ENCODE data around the gene ADAP1. TPM values are rescaled to one million over a fixed set of nuclear protein-coding genes. Genes with fewer than 3 reads are reported as not detected.

The ADAP1 gene
- total and polyA plus RNA-seq, 2 of the 13 experiments (the other 11 are each of a cell fraction or from before 2014, with no cell fraction given) = 10.5 to 24.6 TPM

DNA sequence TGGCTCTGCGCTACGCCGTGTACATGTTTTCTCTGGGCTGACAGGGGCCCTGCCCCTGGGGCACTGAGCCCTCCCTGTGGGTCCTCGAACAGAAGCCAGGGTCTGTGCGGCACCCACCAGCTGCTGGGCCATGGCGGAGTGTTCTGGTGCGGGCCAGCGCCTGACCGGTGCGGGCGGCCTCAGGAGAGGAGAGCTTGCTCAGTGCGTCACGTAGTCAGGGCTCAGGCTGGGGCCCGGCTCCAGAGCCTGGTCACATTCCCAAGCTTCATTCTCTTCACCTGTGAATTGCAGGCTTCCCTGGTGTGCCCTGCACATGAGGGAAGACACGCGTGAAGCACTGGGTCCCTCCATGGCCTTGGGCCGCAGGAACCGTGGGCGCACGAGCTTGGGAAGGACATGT, 62.7 kb downstream of the ADAP1 start:
- no TSS peak for BruUV-seq (replicated peaks)
- intact Hi-C loops (cut with micrococcal nuclease; ENCODE audit: unreplicated experiment) = no loop called here
- POLR2A ChIA-PET = interaction anchor here (1.2 to 1.5 kb wide), 2 partner anchors 10 to 13 kb away, joined by 5 to 6 read pairs; no protein-coding TSS in a partner anchor

DNA sequence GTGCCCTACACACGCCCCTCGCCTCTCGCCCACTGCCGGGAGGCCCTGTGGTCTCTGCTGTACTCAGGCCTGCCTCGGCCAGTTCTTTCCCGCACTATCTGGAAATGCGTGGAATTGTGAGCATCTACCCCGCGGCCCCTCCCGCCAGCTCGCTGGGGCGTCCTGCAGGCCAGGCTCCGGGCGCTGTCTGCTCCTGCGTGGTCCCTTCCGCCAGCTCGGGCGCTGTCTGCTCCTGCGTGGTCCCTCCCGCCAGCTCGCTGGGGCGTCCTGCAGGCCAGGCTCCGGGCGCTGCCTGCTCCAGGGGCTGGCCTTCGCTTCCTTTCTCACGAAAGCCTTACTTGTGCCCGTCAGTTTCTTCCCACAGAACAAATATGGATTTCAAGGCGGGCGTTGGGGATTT, 63.2 kb downstream of the ADAP1 start:
- no peak for FAIRE-seq
- ChIA-PET POLR2A (interaction anchor here (1.2 to 1.5 kb wide), 2 partner anchors 11 to 12 kb away, joined by 5 to 6 read pairs; no protein-coding TSS in a partner anchor), CTCF (ENCODE audit: low intra/inter-chr PET ratio, low total read pairs) (no interaction called here)

More for the DNA sequence above, 62.7 kb downstream of the ADAP1 start:
- in situ Hi-C loops (cut with HindIII; ENCODE audit: extremely low pct_ligation_motif_present, low pct_unique_long_range_greater_than_20kb) = no loop called here
- H3K27ac ChIP-seq (ENCODE audit: extremely low read length, insufficient read depth, low read length) = no peak overlapping the region
- peaks cover 43 to 83% of the 10 kb centered on the region in 2 experiments for H3K36me3 ChIP-seq (replicated peaks in 1 of 2; ENCODE audit: control insufficient read depth in 1 of 2, insufficient read depth in 2 of 2, low read length in 2 of 2)
- 99% methylated on average over 9 of the region's 20 CpGs for WGBS (ENCODE audit: low lambda C conversion rate)
- DNase-seq (ENCODE audit: low spot score) (no peak), FAIRE-seq (no peak), ATAC-seq (no peak)
- TF ChIP-seq SP1 (IDR thresholded peaks at IDR 0.05) (no peak), SP1 (CRISPR knock-in tag; IDR thresholded peaks at IDR 0.05) (no peak), AGO2 (optimal IDR thresholded peaks at IDR 0.05; ENCODE audit: low read depth, low read length) (peak; percentile 82)
- H2AFZ ChIP-seq (ENCODE audit: low read length) = no peak overlapping the region
- H4K20me1 ChIP-seq (ENCODE audit: insufficient read depth, low read length) = no peaks in the 10 kb centered on the region
- H3K4me2 ChIP-seq (ENCODE audit: low read depth, low read length) = no peak overlapping the region
- H3K27me3 ChIP-seq (ENCODE audit: control insufficient read depth in 1 of 2, insufficient read depth in 2 of 2, low read length in 2 of 2) = no peaks in the 10 kb centered on the region
- H3K79me2 ChIP-seq (ENCODE audit: insufficient read depth, low read length) = peaks cover 19% of the 10 kb centered on the region
- H3K9me3 ChIP-seq (ENCODE audit: low read length) = no peaks in the 10 kb centered on the region
- CTCF ChIA-PET (ENCODE audit: low intra/inter-chr PET ratio, low total read pairs) = no interaction called here
- H3K4me3 ChIP-seq (replicated peaks in 1 of 3; ENCODE audit: insufficient read depth in 1 of 3, low read depth in 2 of 3, low read length in 3 of 3) = no peak overlapping the region
- no peaks in the 10 kb centered on the region for H3K4me1 ChIP-seq (ENCODE audit: insufficient read depth, low read length)
- H3K9ac ChIP-seq (ENCODE audit: insufficient read depth, low read depth, low read length) = no peak overlapping the region

More for the DNA sequence above, 63.2 kb downstream of the ADAP1 start:
- Histone ChIP-seq H3K4me3 (replicated peaks in 1 of 3; ENCODE audit: insufficient read depth in 1 of 3, low read depth in 2 of 3, low read length in 3 of 3) (no peak overlapping the region), H3K27ac (ENCODE audit: extremely low read length, insufficient read depth, low read length) (no peak overlapping the region), H4K20me1 (ENCODE audit: insufficient read depth, low read length) (no peaks in the 10 kb centered on the region), H2AFZ (ENCODE audit: low read length) (no peak overlapping the region), H3K79me2 (ENCODE audit: insufficient read depth, low read length) (peaks cover 25% of the 10 kb centered on the region), H3K27me3 (ENCODE audit: control insufficient read depth in 1 of 2, insufficient read depth in 2 of 2, low read length in 2 of 2) (no peaks in the 10 kb centered on the region), H3K4me2 (ENCODE audit: low read depth, low read length) (no peak overlapping the region), H3K4me1 (ENCODE audit: insufficient read depth, low read length) (no peaks in the 10 kb centered on the region), H3K36me3 (replicated peaks in 1 of 2; ENCODE audit: control insufficient read depth in 1 of 2, insufficient read depth in 2 of 2, low read length in 2 of 2) (peaks cover 48 to 86% of the 10 kb centered on the region in 2 experiments), H3K9me3 (ENCODE audit: low read length) (no peaks in the 10 kb centered on the region), H3K9ac (ENCODE audit: insufficient read depth, low read depth, low read length) (no peak overlapping the region)
- no peak for ATAC-seq
- WGBS (ENCODE audit: low lambda C conversion rate) = 99% methylated on average over 29 of the region's 29 CpGs
- no TSS peak for BruUV-seq (replicated peaks)
- in situ Hi-C loops (cut with HindIII; ENCODE audit: extremely low pct_ligation_motif_present, low pct_unique_long_range_greater_than_20kb) = no loop called here
- DNase-seq (ENCODE audit: low spot score) = no peak
- TF ChIP-seq ARHGAP35 (CRISPR knock-in tag; IDR thresholded peaks at IDR 0.05; ENCODE audit: borderline replicate concordance) (no peak), ZNF253 (CRISPR knock-in tag; IDR thresholded peaks at IDR 0.05; ENCODE audit: borderline replicate concordance) (no peak), CENPX (CRISPR knock-in tag; IDR thresholded peaks at IDR 0.05) (no peak), AGO2 (optimal IDR thresholded peaks at IDR 0.05; ENCODE audit: low read depth, low read length) (peak; percentile 51), ZNF460 (CRISPR knock-in tag; IDR thresholded peaks at IDR 0.05; ENCODE audit: borderline replicate concordance) (no peak)
- TF ChIP-seq, protein P1, sequence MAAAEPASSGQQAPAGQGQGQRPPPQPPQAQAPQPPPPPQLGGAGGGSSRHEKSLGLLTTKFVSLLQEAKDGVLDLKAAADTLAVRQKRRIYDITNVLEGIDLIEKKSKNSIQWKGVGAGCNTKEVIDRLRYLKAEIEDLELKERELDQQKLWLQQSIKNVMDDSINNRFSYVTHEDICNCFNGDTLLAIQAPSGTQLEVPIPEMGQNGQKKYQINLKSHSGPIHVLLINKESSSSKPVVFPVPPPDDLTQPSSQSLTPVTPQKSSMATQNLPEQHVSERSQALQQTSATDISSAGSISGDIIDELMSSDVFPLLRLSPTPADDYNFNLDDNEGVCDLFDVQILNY (CRISPR knock-in tag; conservative IDR thresholded peaks at IDR 0.05) = no peak
- TF ChIP-seq, protein P2, sequence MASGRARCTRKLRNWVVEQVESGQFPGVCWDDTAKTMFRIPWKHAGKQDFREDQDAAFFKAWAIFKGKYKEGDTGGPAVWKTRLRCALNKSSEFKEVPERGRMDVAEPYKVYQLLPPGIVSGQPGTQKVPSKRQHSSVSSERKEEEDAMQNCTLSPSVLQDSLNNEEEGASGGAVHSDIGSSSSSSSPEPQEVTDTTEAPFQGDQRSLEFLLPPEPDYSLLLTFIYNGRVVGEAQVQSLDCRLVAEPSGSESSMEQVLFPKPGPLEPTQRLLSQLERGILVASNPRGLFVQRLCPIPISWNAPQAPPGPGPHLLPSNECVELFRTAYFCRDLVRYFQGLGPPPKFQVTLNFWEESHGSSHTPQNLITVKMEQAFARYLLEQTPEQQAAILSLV (CRISPR knock-in tag; IDR thresholded peaks at IDR 0.05; ENCODE audit: borderline replicate concordance) = no peak
- TF ChIP-seq, protein P3, sequence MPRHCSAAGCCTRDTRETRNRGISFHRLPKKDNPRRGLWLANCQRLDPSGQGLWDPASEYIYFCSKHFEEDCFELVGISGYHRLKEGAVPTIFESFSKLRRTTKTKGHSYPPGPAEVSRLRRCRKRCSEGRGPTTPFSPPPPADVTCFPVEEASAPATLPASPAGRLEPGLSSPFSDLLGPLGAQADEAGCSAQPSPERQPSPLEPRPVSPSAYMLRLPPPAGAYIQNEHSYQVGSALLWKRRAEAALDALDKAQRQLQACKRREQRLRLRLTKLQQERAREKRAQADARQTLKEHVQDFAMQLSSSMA (CRISPR knock-in tag; IDR thresholded peaks at IDR 0.05) = no peak
- intact Hi-C loops (cut with micrococcal nuclease; ENCODE audit: unreplicated experiment) = no loop called here
